Endothelial cell (in vitro differentiated cells): Measurements from ENCODE around the gene ABCC6. TPM values are rescaled to one million over a fixed set of nuclear protein-coding genes. Genes with fewer than 3 reads are reported as not detected.
"Not testable (repeated sequence)": the region's sequence is repeated elsewhere in the genome, so short reads cannot be mapped to it uniquely, and the experiment has no call there.

Experiments
- DNase-seq: peaks from one replicate; pipeline ENCODE4 v3.0.0; 2021; ENCODE audit warnings: low spot score
- H3K27ac Mint-ChIP-seq: one replicate; pipeline ENCODE4 v1.8.0; 2021; ENCODE audit warnings: mixed read lengths, inconsistent platforms; ENCODE audit not compliant: unreplicated experiment
- H3K27me3 Mint-ChIP-seq: one replicate; pipeline ENCODE4 v1.8.0; 2021; ENCODE audit warnings: mild to moderate bottlenecking, moderate library complexity, mixed read lengths, inconsistent platforms; ENCODE audit not compliant: unreplicated experiment
- H3K36me3 Mint-ChIP-seq: one replicate; pipeline ENCODE4 v1.8.0; 2021; ENCODE audit warnings: mild to moderate bottlenecking, low read depth, mixed read lengths, inconsistent platforms; ENCODE audit not compliant: unreplicated experiment
- H3K4me1 Mint-ChIP-seq: one replicate; pipeline ENCODE4 v1.8.0; 2021; ENCODE audit warnings: mild to moderate bottlenecking, mixed read lengths, inconsistent platforms; ENCODE audit not compliant: unreplicated experiment
- H3K4me3 Mint-ChIP-seq: one replicate; pipeline ENCODE4 v1.8.0; 2021; ENCODE audit warnings: mild to moderate bottlenecking, mixed read lengths, inconsistent platforms; ENCODE audit not compliant: unreplicated experiment
- H3K9me3 Mint-ChIP-seq: one replicate; pipeline ENCODE4 v1.8.0; 2021; ENCODE audit warnings: mixed read lengths, inconsistent platforms; ENCODE audit not compliant: unreplicated experiment
- total RNA-seq: library from RNA; stranded (reverse); fragmentation: NEBNext Ultra II Directional; extraction: Animal tissue kit (Norgen Biotek cat#: 25700); gene quantifications from one replicate; pipeline ENCODE4 v1.2.1, GENCODE V29; 2021; ENCODE audit not compliant: unreplicated experiment
- TF ChIP-seq, protein P1 (sequence below): fragments of 200-600 bp; sonication (generic); IDR thresholded peaks from one replicate; pipeline ENCODE4 v1.5.0; 2021; ENCODE audit warnings: antibody characterized with exemption; ENCODE audit not compliant: unreplicated experiment

The ABCC6 gene
- total RNA-seq, 1 donor from 2014 or later: 0.36 TPM

DNA sequence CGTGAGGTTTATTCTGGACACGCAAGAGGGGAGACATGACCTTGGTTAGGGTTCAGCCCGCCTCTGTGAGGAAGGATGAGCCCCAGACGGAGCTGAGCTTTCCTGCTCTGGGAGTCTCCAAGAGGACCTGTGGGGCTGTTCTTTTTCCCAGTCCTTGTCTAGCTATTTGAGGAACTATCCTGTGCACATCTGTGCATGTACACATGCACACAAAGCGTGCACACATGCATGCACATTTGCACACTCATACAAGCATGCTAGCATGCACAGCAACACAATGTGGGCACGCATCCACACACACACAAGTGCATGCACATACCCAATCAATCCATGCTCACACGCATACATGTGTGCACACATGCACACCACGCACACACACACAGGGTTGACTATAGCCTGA lies 40.4 kb downstream of the ABCC6 start:
- TF ChIP-seq, protein P1, sequence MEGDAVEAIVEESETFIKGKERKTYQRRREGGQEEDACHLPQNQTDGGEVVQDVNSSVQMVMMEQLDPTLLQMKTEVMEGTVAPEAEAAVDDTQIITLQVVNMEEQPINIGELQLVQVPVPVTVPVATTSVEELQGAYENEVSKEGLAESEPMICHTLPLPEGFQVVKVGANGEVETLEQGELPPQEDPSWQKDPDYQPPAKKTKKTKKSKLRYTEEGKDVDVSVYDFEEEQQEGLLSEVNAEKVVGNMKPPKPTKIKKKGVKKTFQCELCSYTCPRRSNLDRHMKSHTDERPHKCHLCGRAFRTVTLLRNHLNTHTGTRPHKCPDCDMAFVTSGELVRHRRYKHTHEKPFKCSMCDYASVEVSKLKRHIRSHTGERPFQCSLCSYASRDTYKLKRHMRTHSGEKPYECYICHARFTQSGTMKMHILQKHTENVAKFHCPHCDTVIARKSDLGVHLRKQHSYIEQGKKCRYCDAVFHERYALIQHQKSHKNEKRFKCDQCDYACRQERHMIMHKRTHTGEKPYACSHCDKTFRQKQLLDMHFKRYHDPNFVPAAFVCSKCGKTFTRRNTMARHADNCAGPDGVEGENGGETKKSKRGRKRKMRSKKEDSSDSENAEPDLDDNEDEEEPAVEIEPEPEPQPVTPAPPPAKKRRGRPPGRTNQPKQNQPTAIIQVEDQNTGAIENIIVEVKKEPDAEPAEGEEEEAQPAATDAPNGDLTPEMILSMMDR: no peak
- peaks cover 4% of the 10 kb centered on the region for H3K9me3 Mint-ChIP-seq
- H3K36me3 Mint-ChIP-seq: no peaks in the 10 kb centered on the region
- peaks cover 3% of the 10 kb centered on the region for H3K27me3 Mint-ChIP-seq
- H3K4me3 Mint-ChIP-seq: no peak overlapping the region
- DNase-seq: no peak
- no peak overlapping the region for H3K27ac Mint-ChIP-seq
- no peaks in the 10 kb centered on the region for H3K4me1 Mint-ChIP-seq

DNA sequence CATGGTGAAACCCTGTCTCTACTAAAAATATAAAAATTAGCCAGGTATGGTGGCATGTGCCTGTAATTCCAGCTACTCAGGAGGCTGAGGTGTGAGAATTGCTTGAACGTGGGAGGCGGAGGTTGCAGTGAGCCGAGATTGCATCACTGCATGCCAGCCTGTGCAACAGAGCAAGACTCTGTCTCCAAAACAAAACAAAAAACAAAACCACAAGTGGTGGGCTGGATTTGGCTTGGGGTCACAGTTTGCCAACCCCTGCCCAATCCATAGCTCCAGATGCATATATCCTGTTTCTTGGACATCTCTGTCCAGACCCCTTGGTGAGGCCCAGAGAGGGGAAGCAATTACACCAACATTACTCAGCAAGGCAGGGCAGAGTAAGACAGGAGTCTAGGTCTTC lies 41.5 kb downstream of the ABCC6 start:
- not testable (repeated sequence) for DNase-seq, H3K27me3 Mint-ChIP-seq, H3K4me1 Mint-ChIP-seq, H3K27ac Mint-ChIP-seq, H3K4me3 Mint-ChIP-seq, H3K9me3 Mint-ChIP-seq, H3K36me3 Mint-ChIP-seq

DNA sequence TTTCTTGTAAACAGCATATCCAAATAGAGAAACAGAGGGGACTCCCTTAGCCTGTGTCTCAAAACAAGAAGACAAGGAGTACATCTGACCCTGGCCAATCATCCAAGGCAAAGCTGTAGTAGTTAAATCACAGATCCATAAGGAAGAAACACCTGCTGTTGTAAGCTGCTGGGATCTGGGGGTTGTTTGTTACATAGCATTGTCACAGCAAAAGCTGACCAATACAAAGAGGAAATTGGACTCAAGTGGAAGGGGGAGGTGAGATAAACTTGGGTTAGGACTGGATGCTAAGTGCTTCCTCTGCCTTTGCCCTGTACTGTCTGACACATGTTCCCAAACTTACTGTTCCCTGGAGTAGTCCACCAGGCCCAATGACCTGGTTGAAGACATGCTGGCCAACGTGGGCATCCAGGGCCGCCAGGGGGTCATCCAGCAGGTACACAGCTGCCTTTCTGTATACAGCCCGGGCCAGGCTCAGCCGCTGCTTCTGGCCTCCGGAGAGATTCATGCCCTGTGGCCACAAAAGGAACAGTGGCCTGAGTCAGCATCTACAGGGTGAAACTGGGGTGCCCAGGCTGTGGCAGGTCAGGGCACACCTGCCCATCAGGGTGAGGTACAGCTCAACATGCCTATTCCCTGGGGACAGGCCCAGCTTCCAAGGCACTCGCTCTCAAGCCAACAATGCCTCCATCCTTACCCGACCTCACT lies 44.7 kb downstream of the ABCC6 start:
- Mint-ChIP-seq H3K36me3 (no peaks in the 10 kb centered on the region), H3K4me3 (no peak overlapping the region), H3K4me1 (no peaks in the 10 kb centered on the region), H3K27ac (no peak overlapping the region), H3K9me3 (peaks cover 4% of the 10 kb centered on the region), H3K27me3 (peaks cover 5% of the 10 kb centered on the region)
- TF ChIP-seq, protein P1: no peak
- DNase-seq: no peak

DNA sequence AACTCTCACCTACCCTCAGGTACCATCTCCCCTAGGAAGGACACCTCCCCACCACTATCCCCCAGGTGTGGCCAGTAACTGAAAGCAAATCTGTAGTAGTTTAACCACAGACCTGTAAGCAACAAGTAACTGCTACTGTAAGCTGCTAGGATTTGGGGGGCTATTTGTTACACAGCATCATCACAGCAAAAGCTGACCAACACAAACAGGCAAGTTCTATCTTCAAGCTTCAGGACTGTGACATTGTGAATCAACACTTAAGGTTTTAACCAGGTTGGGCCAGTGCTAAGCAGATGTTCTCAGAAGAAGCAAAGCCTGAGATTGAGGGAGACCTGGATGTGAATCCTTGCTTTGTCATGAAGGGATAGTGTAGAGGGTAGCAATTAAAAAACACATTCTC lies 47.0 kb downstream of the ABCC6 start:
- H3K9me3 Mint-ChIP-seq: peaks cover 4% of the 10 kb centered on the region
- no peak overlapping the region for H3K27ac Mint-ChIP-seq
- H3K4me1 Mint-ChIP-seq: no peaks in the 10 kb centered on the region
- no peak overlapping the region for H3K4me3 Mint-ChIP-seq
- DNase-seq: no peak
- peaks cover 2% of the 10 kb centered on the region for H3K27me3 Mint-ChIP-seq
- TF ChIP-seq, protein P1: no peak
- no peaks in the 10 kb centered on the region for H3K36me3 Mint-ChIP-seq

DNA sequence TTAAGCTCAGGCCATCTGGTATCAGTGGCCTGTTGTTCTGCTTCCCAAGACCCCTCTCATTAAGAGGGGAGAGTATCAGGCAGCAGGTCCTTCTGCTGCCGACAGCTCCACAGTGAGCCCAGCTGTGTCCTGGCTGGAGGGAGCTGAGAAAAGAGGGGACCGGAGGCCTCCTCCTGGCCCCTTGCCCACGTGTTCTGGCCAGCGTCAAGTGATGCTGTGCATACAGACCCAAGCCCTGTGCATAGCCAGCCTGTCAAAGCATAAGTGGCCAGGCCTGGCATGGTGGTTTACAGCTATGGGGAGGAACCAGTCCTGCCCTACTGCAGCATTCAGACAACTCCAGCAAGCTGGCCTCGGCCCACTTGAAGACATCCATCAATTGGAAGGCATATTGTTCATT lies 48.0 kb downstream of the ABCC6 start:
- TF ChIP-seq, protein P1: no peak
- H3K4me1 Mint-ChIP-seq: no peaks in the 10 kb centered on the region
- no peak overlapping the region for H3K4me3 Mint-ChIP-seq
- DNase-seq: no peak
- no peaks in the 10 kb centered on the region for H3K36me3 Mint-ChIP-seq
- peaks cover 4% of the 10 kb centered on the region for H3K9me3 Mint-ChIP-seq
- H3K27ac Mint-ChIP-seq: no peak overlapping the region
- H3K27me3 Mint-ChIP-seq: peaks cover 2% of the 10 kb centered on the region
